HL-60 (cell line): ENCODE data around the gene KLHL28.

Source experiments
- DNase-seq, 2 experiments: peaks; one replicate each; pipeline ENCODE4 v3.0.0-alpha.2; 2010 to 2020; ENCODE audit warnings: low read depth in 1 of 2, low spot score in 1 of 2
- H3K27ac ChIP-seq: fragments of 250-450 bp; sonication (Bioruptor Pico); replicated peaks from 2 replicates; pipeline ENCODE4 v1.5.1; 2020; ENCODE audit warnings: mild to moderate bottlenecking, moderate library complexity
- H3K27me3 ChIP-seq: fragments of 250-450 bp; sonication (Bioruptor Pico); 2 replicates; pipeline ENCODE4 v1.5.1; 2021; ENCODE audit warnings: mild to moderate bottlenecking, moderate library complexity; ENCODE audit not compliant: insufficient read depth, poor library complexity, severe bottlenecking
- H3K4me3 ChIP-seq: replicated peaks from 2 replicates; pipeline ENCODE4 v1.5.1; 2011; ENCODE audit warnings: mild to moderate bottlenecking, control low read depth, low read length; ENCODE audit not compliant: insufficient read depth
- GABPA ChIP-seq: IDR thresholded peaks from 2 replicates; pipeline ENCODE4 v1.6.1; 2012; ENCODE audit warnings: low read depth
- POLR2AphosphoS5 ChIP-seq: IDR thresholded peaks from 2 replicates; pipeline ENCODE4 v1.6.1; 2012; ENCODE audit warnings: low read depth
- SPI1 ChIP-seq: IDR thresholded peaks from 2 replicates; pipeline ENCODE4 v1.6.1; 2012; ENCODE audit warnings: low read depth, mild to moderate bottlenecking, borderline replicate concordance
- TF ChIP-seq, protein P1 (sequence below): IDR thresholded peaks from 2 replicates; pipeline ENCODE4 v1.6.1; 2012; ENCODE audit warnings: low read depth; ENCODE audit not compliant: insufficient replicate concordance
- TF ChIP-seq, protein P2 (sequence below): IDR thresholded peaks from one replicate; pipeline ENCODE4 v1.5.1; 2011; ENCODE audit warnings: low read length, control low read depth, inconsistent platforms; ENCODE audit not compliant: insufficient read depth

KLHL28 gene

DNA sequence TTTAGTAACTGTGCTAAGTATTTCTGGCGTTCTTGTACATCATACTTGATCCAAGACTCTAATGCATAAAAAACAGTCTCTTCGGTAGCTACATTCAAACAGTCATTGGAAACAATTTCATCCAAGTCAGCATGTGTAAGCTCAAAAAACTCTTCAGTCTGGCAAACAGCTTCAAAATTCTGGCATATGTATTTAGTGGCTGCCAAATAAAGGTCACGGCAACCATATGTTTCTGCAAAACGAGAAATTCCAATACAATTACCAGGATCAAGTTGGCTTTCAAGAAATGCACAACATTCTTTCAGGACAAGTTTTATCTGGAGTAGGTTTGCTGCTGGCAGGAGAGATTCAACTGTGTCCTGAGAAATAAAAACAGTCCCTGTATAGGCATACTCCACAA lies 16.5 kb downstream of the KLHL28 start:
- H3K4me3 ChIP-seq: no peak overlapping the region
- H3K27ac ChIP-seq: no peak overlapping the region
- TF ChIP-seq SPI1 (no peak), GABPA (no peak), POLR2AphosphoS5 (no peak)
- TF ChIP-seq, protein P1, sequence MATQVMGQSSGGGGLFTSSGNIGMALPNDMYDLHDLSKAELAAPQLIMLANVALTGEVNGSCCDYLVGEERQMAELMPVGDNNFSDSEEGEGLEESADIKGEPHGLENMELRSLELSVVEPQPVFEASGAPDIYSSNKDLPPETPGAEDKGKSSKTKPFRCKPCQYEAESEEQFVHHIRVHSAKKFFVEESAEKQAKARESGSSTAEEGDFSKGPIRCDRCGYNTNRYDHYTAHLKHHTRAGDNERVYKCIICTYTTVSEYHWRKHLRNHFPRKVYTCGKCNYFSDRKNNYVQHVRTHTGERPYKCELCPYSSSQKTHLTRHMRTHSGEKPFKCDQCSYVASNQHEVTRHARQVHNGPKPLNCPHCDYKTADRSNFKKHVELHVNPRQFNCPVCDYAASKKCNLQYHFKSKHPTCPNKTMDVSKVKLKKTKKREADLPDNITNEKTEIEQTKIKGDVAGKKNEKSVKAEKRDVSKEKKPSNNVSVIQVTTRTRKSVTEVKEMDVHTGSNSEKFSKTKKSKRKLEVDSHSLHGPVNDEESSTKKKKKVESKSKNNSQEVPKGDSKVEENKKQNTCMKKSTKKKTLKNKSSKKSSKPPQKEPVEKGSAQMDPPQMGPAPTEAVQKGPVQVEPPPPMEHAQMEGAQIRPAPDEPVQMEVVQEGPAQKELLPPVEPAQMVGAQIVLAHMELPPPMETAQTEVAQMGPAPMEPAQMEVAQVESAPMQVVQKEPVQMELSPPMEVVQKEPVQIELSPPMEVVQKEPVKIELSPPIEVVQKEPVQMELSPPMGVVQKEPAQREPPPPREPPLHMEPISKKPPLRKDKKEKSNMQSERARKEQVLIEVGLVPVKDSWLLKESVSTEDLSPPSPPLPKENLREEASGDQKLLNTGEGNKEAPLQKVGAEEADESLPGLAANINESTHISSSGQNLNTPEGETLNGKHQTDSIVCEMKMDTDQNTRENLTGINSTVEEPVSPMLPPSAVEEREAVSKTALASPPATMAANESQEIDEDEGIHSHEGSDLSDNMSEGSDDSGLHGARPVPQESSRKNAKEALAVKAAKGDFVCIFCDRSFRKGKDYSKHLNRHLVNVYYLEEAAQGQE: no peak
- TF ChIP-seq, protein P2, sequence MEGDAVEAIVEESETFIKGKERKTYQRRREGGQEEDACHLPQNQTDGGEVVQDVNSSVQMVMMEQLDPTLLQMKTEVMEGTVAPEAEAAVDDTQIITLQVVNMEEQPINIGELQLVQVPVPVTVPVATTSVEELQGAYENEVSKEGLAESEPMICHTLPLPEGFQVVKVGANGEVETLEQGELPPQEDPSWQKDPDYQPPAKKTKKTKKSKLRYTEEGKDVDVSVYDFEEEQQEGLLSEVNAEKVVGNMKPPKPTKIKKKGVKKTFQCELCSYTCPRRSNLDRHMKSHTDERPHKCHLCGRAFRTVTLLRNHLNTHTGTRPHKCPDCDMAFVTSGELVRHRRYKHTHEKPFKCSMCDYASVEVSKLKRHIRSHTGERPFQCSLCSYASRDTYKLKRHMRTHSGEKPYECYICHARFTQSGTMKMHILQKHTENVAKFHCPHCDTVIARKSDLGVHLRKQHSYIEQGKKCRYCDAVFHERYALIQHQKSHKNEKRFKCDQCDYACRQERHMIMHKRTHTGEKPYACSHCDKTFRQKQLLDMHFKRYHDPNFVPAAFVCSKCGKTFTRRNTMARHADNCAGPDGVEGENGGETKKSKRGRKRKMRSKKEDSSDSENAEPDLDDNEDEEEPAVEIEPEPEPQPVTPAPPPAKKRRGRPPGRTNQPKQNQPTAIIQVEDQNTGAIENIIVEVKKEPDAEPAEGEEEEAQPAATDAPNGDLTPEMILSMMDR: no peak
- DNase-seq: no peak
- H3K27me3 ChIP-seq: no peaks in the 10 kb centered on the region

DNA sequence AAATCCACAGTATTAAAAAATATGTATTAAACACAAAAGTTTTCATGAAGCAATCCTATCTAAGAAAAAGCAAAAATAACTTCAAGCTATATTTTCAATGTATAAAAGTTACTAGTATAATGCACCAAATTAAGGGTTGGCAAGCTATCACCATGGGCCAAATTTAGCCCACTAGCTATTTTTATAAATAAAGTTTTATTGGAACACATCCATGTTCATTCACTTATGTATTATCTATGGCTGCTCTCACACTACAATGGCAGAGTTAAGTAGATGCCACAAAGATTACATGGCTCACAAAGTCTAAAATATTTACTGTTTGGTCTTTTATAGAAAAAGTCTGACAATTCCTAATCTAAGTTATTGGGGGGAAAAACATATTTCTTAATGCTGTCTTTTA lies 17.6 kb downstream of the KLHL28 start:
- H3K27ac ChIP-seq: no peak overlapping the region
- H3K4me3 ChIP-seq: no peak overlapping the region
- TF ChIP-seq POLR2AphosphoS5 (no peak), SPI1 (no peak), GABPA (no peak)
- TF ChIP-seq, protein P1: no peak
- TF ChIP-seq, protein P2: no peak
- no peaks in the 10 kb centered on the region for H3K27me3 ChIP-seq
- DNase-seq: no peak

DNA sequence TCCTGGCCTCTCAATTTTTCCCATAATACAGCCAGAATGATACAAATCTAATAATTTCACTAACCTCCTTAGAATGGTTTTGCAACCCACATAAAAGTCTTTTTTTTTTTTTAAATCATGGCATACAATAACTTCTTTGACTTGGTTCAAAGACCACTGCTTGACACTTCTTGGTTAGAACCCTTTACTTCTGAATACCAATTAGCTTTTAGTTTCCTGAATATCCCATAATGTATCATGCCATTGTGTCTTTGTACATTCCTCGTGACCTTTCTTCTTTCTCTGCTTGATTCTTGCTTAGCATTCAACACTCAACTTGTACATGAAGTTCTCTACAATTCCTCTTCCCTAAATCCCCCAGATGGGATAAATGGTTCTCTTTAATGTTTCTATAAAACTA lies 19.3 kb downstream of the KLHL28 start:
- TF ChIP-seq, protein P2: no peak
- TF ChIP-seq GABPA (no peak), SPI1 (no peak), POLR2AphosphoS5 (no peak)
- TF ChIP-seq, protein P1: no peak
- H3K4me3 ChIP-seq: no peak overlapping the region
- no peak for DNase-seq
- no peaks in the 10 kb centered on the region for H3K27me3 ChIP-seq
- H3K27ac ChIP-seq: no peak overlapping the region
